GM20000 (cell line): Measurements from ENCODE around the gene DSCAML1.

ENCODE experiments used
- DNase-seq: peaks from one replicate; pipeline ENCODE4 v3.0.0; 2012; ENCODE audit warnings: low spot score
- CTCF ChIP-seq: IDR thresholded peaks from 2 replicates; pipeline ENCODE4 v1.5.1; 2012; ENCODE audit warnings: mild to moderate bottlenecking, control low read depth; ENCODE audit errors: extremely low read depth, missing control alignments

DSCAML1 gene

GRCh38 chr11:117565709-117566108 lies 231.3 kb downstream of the DSCAML1 start:
- no peak for TF ChIP-seq CTCF
- DNase-seq: no peak

- TF ChIP-seq CTCF: no peak
Measured at GRCh38 chr11:117564321-117564720, 232.7 kb downstream of the DSCAML1 start.

GRCh38 chr11:117563556-117563955 lies 233.5 kb downstream of the DSCAML1 start:
- no peak for TF ChIP-seq CTCF

More at GRCh38 chr11:117564321-117564720, 232.7 kb downstream of the DSCAML1 start:
- DNase-seq: no peak

GRCh38 chr11:117562136-117562535 lies 234.9 kb downstream of the DSCAML1 start:
- DNase-seq: no peak
- TF ChIP-seq CTCF: no peak

More at GRCh38 chr11:117563556-117563955, 233.5 kb downstream of the DSCAML1 start:
- no peak for DNase-seq

GRCh38 chr11:117560780-117561530 lies 236.1 kb downstream of the DSCAML1 start:
- DNase-seq: no peak
- no peak for TF ChIP-seq CTCF

- TF ChIP-seq CTCF: no peak
- DNase-seq: no peak
Measured at GRCh38 chr11:117559698-117560097, 237.3 kb downstream of the DSCAML1 start.

GRCh38 chr11:117557361-117557760 lies 239.7 kb downstream of the DSCAML1 start:
- no peak for TF ChIP-seq CTCF

More at GRCh38 chr11:117557361-117557760, 239.7 kb downstream of the DSCAML1 start:
- no peak for DNase-seq
